IPS-NIHi7 (cell line): Measurements from ENCODE around the gene RAB41.
"Not testable (repeated sequence)": the region's sequence is repeated elsewhere in the genome, so short reads cannot be mapped to it uniquely, and the experiment has no call there.

ENCODE experiments used
- DNase-seq: peaks from one replicate; pipeline ENCODE4 v3.0.0; 2012; ENCODE audit warnings: mixed read lengths; ENCODE audit errors: extremely low spot score

Gene RAB41

DNA sequence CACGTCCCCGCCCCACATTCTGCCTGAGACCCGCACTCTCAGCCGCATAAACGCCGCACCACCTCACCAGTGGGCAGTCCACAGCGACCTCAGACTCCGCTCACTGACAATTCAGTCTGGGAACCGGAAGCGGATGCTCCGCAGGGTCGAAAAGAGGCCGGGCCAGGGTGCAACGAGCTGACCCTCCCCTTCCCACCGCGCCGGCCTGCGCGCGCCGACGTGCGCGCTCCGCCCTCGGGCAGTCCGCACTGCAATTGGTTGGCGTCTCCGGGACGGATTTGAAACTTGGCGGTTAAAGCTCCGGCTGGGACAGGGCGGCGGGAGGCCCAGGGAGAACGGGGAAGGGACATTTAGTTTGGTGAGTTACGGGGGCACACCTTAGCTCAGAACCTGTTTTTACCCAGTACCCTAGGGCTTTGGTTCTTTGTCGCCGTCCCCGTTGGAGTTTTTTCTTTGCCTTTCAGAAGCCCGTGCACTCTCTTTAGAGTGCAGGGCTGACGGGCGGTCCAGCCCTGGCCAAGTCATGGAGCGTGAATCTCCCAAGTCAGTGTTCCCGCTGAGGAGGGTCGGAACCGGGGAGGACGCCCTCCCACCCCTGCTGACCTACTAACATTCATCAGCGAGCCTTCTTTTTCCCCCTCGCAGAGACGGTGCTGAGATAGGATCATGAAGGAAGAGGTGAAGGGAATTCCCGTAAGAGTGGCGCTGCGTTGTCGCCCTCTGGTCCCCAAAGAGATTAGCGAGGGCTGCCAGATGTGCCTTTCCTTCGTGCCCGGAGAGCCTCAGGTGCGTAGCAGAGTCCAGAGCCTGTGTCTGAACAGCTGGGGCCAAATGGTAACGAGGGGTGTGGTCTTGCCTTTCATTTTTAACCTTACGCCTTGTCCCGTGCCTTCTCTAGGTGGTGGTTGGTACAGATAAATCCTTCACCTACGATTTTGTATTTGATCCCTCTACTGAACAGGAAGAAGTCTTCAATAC is 8.1 kb downstream of the RAB41 start, which contains the start of the genes KIF4A and PDZD11:
KIF4A (plus strand) TSS at position 312 of the 978 bp plus-strand sequence; CDS start at position 667, 355 bp downstream.
PDZD11 (minus strand) TSS at position 135 of the 978 bp plus-strand sequence. CDS start 586 bp downstream, outside the sequence.
- peak; percentile 92 for DNase-seq

- no peak for DNase-seq
Observed at GRCh38 chrX:70292788-70293187, 10.8 kb downstream of the RAB41 start.

- DNase-seq = no peak
Observed at GRCh38 chrX:70293621-70294020, 11.6 kb downstream of the RAB41 start.

GRCh38 chrX:70301716-70302115 is 19.7 kb downstream of the RAB41 start:
- DNase-seq = no peak

DNA sequence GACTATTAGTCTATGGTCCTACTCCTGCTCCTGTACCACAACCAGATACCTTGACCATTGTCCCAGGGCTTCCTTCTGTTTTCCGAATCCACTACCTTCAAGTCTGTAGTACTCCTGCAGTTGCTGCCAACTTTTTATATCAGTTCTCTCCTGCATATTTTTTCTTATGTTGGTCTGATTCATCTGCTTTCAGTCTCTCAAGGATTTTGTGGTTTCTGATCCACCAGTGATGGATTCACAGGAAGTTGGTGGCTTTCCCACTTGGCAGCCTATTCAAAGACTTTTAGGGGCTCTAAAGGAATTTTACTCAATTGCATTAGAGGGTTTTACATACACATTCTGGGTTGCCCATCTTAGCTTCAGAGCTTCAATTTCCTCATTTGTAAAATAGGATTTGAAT is 31.5 kb downstream of the RAB41 start:
- DNase-seq = no peak

DNA sequence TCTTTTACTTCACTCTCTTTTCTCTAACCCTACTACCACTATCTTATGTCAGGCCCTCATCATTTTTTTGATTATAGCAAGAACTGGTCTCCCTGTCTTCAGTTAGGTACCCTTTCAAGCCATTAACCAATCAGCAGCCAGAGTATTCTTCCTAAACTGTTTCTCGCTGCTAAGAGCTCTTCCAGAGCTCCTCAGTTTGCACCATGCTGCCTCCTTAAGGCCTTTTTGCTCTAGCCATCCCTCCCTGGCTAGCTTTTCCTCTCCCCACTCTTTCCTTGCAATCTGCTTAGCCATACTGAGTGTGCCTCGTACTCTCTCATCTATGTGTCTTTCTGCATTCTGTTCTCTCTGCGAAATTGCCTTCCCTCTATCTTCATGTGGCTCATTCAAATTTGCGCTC is 40.8 kb downstream of the RAB41 start:
- DNase-seq = no peak

GRCh38 chrX:70323628-70324027 is 41.7 kb downstream of the RAB41 start:
- DNase-seq = not testable (repeated sequence)

DNA sequence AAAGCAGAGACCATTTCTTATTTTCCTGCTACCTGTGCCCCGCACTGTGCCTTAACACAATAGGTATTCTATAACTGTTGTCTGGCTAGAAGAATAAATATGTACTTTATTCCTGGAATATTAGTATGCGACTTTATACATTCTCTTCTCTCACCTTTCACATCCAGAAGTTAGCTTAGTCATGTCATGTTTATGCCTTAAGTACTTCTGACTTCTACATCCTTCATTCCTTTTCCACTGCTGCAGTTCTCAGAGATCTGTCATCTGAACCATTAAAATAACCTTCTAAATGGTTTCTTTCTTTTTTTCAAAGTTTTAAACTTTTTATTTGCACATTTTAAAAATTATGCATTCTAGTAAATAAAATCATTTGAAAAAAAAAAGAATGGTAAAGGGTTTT is 42.4 kb downstream of the RAB41 start:
- no peak for DNase-seq

- DNase-seq = no peak
Observed at GRCh38 chrX:70331161-70331560, 49.2 kb downstream of the RAB41 start.

DNA sequence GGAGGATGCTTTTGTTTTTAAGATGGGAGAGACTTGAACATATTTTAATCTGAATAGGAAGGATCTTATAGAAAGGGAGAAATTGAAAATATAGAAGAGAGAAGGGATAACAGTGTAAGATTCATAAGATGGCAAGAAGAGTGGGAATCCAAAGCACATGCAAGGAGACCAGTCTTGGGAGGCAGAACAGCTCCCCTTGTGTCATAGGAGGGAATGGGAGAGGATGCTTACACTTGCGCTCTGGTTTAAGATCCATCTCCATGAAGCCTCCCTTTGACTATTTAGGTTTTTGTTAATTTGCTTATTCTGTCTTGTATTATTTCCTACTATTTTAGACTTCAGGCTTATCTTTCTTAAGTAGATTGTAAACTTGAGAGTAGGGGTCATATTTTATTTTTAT is 50.6 kb downstream of the RAB41 start:
- DNase-seq = peak; percentile 14
